ENCODE measurements around the gene PHF12.

- TF ChIP-seq CTCF (IDR thresholded peaks at IDR 0.05) (peak in 1 of 7 experiments; percentile 21), POLR2A (IDR thresholded peaks at IDR 0.05) (no peak)
These were observed 38.9 kb downstream of the PHF12 start for GRCh38 chr17:28912281-28912937.
